GM12865 (cell line): ENCODE data around the gene VANGL2.
A peak's percentile ranks its signal among the peaks of the same experiment; 100 is the strongest.
"Not testable (repeated sequence)": the region's sequence is repeated elsewhere in the genome, so short reads cannot be mapped to it uniquely, and the experiment has no call there.

Experiments used
- DNase-seq: peaks from one replicate; pipeline ENCODE4 v3.0.0; 2010; ENCODE audit warnings: low read depth
- H3K4me3 ChIP-seq: 2 replicates; pipeline ENCODE4 v1.5.1; 2011; ENCODE audit warnings: mild to moderate bottlenecking, low read depth, low read length, control low read depth
- TF ChIP-seq, protein P1 (sequence below): IDR thresholded peaks from 2 replicates; pipeline ENCODE4 v1.5.1; 2011; ENCODE audit warnings: low read length, control low read depth, low read depth, inconsistent platforms; ENCODE audit not compliant: insufficient read depth; ENCODE audit errors: missing control alignments

VANGL2 gene

DNA sequence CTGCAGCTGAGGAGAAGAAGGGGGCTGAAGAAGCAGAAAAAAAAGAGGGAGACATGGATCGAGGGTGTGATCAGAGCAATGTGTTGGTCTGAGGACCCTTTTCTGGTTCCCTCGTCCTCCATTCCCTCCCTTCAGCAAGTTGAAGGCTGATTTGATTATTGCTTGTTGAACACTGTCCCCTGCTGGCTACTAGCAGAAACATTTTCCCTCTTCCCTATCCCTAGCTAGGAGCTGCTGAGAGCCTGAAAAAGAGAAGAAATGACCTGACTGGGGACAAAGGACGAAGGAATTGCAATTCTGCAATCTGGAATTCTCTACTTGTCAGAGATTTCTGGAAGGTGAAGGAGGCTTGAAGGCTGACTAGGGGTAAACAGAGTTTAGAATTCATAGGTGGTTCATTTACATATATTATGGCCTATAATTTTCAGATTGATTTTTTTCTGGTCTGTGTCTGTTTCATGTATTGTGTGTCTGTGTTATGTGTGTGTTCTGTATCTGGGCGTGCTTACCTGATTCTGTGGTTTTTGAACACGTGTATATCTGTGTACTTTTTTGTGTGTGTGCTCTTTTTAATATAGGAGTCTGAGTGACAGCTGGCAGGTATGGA lies 23.7 kb upstream of the VANGL2 start:
- no peak overlapping the region for H3K4me3 ChIP-seq
- peak; percentile 73 for DNase-seq
- TF ChIP-seq, protein P1, sequence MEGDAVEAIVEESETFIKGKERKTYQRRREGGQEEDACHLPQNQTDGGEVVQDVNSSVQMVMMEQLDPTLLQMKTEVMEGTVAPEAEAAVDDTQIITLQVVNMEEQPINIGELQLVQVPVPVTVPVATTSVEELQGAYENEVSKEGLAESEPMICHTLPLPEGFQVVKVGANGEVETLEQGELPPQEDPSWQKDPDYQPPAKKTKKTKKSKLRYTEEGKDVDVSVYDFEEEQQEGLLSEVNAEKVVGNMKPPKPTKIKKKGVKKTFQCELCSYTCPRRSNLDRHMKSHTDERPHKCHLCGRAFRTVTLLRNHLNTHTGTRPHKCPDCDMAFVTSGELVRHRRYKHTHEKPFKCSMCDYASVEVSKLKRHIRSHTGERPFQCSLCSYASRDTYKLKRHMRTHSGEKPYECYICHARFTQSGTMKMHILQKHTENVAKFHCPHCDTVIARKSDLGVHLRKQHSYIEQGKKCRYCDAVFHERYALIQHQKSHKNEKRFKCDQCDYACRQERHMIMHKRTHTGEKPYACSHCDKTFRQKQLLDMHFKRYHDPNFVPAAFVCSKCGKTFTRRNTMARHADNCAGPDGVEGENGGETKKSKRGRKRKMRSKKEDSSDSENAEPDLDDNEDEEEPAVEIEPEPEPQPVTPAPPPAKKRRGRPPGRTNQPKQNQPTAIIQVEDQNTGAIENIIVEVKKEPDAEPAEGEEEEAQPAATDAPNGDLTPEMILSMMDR, result peak; percentile 98

- TF ChIP-seq, protein P1, result no peak
- H3K4me3 ChIP-seq, result no peak overlapping the region
- no peak for DNase-seq
Observed at GRCh38 chr1:160377585-160378206, 22.7 kb upstream of the VANGL2 start.

DNA sequence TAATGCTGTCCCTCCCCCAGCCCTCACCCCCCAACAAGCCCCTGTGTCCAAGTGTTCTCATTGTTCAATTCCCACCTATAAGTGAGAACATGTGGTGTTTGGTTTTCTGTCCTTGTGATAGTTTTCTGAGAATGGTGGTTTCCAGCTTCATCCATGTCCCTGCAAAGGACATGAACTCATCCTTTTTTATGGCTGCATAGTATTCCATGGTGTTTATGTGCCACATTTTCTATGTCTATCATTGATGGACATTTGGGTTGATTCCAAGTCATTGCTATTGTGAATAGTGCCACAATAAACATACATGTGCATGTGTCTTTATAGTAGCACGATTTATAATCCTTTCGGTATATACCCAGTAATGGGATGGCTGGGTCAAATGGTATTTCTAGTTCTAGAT lies 15.6 kb upstream of the VANGL2 start:
- not testable (repeated sequence) for H3K4me3 ChIP-seq, DNase-seq

DNA sequence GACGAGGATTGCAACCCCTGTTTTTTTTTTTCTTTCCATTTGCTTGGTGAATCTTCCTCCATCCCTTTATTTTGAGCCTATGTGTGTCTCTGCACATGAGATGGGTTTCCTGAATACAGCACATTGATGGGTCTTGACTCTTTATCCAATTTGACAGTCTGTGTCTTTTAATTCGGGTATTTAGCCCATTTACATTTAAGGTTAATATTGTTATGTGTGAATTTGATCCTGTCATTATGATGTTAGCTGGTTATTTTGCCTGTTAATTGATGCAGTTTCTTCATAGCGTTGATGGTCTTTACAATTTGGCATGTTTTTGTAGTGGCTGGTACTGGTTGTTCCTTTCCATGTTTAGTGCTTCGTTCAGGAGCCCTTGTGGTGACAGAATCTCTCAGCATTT lies 12.0 kb upstream of the VANGL2 start:
- not testable (repeated sequence) for H3K4me3 ChIP-seq, DNase-seq

- H3K4me3 ChIP-seq, result no peak overlapping the region
- TF ChIP-seq, protein P1, result no peak
- DNase-seq, result no peak
Observed at GRCh38 chr1:160394673-160395072, 5.7 kb upstream of the VANGL2 start.

- H3K4me3 ChIP-seq, result no peak overlapping the region
- TF ChIP-seq, protein P1, result no peak
- DNase-seq, result no peak
Observed at GRCh38 chr1:160397651-160398050, 2.7 kb upstream of the VANGL2 start.

DNA sequence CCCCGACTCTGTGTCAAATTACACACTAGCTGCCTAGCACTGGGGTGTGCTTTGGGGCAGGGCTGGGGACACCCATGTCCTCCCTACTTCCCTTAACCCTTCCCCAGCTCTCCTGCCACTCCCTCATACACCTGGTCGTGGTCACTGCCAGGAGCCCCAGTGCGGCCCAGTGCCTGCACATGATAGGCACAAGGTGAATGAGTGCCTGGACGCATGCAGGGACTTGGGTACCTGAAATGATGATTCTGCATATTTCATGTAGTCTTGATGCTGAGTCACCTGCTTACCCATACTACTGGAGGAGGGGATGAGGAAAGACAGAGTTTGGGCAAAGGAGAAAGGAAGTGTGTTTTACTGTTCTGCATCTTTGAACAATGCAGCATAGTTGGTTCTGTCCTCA lies 1.5 kb upstream of the VANGL2 start:
- no peak for DNase-seq
- no peak overlapping the region for H3K4me3 ChIP-seq
- TF ChIP-seq, protein P1, result no peak

GRCh38 chr1:160399544-160400222 lies 681 bp upstream of the VANGL2 start:
- TF ChIP-seq, protein P1, result no peak
- no peak overlapping the region for H3K4me3 ChIP-seq
- no peak for DNase-seq
